ENCODE measurements around the gene KRT85. TPM values are rescaled to one million over a fixed set of nuclear protein-coding genes. Genes with fewer than 3 reads are reported as not detected.

KRT85 gene
- polyA plus RNA-seq, 1 donor (not counting 4 experiments of a cell fraction or from before 2014, with no cell fraction given) = not detected

DNA sequence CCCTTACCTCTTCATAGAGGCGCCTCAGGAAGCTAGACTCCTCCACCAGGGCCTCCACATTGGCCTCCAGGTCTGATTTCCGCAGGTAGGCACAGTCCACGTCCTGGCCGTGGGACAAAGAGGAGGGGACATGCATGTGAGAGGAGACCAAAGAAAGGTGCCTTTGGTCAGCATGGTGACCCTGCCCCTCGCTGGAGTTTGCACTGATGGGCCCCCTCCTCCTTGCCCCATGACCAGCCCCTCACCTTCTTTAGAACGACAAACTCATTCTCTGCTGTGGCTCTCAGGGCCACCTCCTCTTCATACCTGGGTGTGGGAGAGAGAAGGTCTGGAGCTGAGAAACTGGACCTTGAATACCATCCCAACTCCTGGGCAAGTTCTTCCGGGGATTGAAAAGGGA lies 3.2 kb downstream of the KRT85 start:
- no peak overlapping the region for H3K9ac ChIP-seq (ENCODE audit: control insufficient read depth, extremely low read depth, insufficient read depth, low read length)
- H3K4me3 ChIP-seq (ENCODE audit: control insufficient read depth in 2 of 3, extremely low read depth in 1 of 3, insufficient read depth in 2 of 3, low read depth in 1 of 3, low read length in 3 of 3) = no peak overlapping the region
- no peak for FAIRE-seq
- H3K79me2 ChIP-seq (ENCODE audit: control insufficient read depth, insufficient read depth, low read length) = no peaks in the 10 kb centered on the region
- no peak for DNase-seq (ENCODE audit: low read depth, low spot score)
- no peak overlapping the region for H2AFZ ChIP-seq (ENCODE audit: control insufficient read depth, low read length)
- H3K9me3 ChIP-seq (ENCODE audit: control insufficient read depth, low read depth, low read length) = no peaks in the 10 kb centered on the region
- peaks cover 19% of the 10 kb centered on the region for H3K27me3 ChIP-seq (ENCODE audit: control insufficient read depth, extremely low read depth, insufficient read depth, low read length)
- no peaks in the 10 kb centered on the region for H3K9me1 ChIP-seq (ENCODE audit: control insufficient read depth, extremely low read depth, insufficient read depth, low read length)
- no peak overlapping the region for H3K27ac ChIP-seq (ENCODE audit: control insufficient read depth, insufficient read depth, low read length)
- no peaks in the 10 kb centered on the region for H3K4me1 ChIP-seq (ENCODE audit: control insufficient read depth, extremely low read depth, insufficient read depth, low read length)
- H3K36me3 ChIP-seq (ENCODE audit: control insufficient read depth in 2 of 2, extremely low read depth in 1 of 2, insufficient read depth in 2 of 2, low read length in 2 of 2) = no peaks in the 10 kb centered on the region
- TF ChIP-seq, protein P1, sequence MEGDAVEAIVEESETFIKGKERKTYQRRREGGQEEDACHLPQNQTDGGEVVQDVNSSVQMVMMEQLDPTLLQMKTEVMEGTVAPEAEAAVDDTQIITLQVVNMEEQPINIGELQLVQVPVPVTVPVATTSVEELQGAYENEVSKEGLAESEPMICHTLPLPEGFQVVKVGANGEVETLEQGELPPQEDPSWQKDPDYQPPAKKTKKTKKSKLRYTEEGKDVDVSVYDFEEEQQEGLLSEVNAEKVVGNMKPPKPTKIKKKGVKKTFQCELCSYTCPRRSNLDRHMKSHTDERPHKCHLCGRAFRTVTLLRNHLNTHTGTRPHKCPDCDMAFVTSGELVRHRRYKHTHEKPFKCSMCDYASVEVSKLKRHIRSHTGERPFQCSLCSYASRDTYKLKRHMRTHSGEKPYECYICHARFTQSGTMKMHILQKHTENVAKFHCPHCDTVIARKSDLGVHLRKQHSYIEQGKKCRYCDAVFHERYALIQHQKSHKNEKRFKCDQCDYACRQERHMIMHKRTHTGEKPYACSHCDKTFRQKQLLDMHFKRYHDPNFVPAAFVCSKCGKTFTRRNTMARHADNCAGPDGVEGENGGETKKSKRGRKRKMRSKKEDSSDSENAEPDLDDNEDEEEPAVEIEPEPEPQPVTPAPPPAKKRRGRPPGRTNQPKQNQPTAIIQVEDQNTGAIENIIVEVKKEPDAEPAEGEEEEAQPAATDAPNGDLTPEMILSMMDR (optimal IDR thresholded peaks at IDR 0.05 in 1 of 3, IDR thresholded peaks at IDR 0.05 in 1 of 3, conservative IDR thresholded peaks at IDR 0.05 in 1 of 3; ENCODE audit: extremely low read depth in 1 of 3, insufficient read depth in 2 of 3, low read length in 3 of 3) = no peak
- TF ChIP-seq EZH2 (IDR thresholded peaks at IDR 0.05; ENCODE audit: low read length) = no peak
- H4K20me1 ChIP-seq (ENCODE audit: control insufficient read depth, extremely low read depth, insufficient read depth, low read length) = no peaks in the 10 kb centered on the region
- dilution Hi-C loops (cut with MboI; ENCODE audit: extremely low pct_ligation_motif_present, low sequenced_read_pairs) = no loop called here
- no peak overlapping the region for H3K4me2 ChIP-seq (ENCODE audit: control insufficient read depth, extremely low read depth, insufficient read depth, low read depth, low read length)

DNA sequence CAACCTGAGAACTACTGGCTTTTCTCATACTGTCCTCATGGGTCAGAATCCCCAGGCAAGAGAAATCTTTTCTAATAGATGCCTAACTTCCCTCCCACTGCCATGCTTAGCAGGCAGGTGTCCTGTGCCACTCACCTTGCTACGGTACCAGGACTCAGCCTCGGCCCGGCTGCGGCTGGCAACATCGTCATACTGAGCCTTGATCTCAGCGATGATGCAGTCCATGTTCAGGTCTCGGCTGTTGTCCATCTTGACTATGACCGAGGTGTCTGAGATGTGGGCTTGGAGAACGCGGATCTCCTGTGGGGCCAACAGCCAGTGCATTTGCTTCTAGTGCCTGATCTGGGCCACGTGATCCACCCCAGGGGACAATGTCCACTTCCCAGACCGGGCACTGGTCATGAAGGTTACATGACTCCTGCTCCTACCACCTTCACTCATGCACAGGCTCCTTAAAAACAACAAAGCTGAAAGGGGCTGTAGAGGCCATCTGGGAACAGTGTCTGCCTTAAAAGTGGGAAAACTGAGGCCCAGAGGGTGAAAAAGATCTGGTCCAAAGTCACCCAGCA lies 4.1 kb downstream of the KRT85 start:
- Histone ChIP-seq H3K4me3 (ENCODE audit: control insufficient read depth in 2 of 3, extremely low read depth in 1 of 3, insufficient read depth in 2 of 3, low read depth in 1 of 3, low read length in 3 of 3) (no peak overlapping the region), H3K27me3 (ENCODE audit: control insufficient read depth, extremely low read depth, insufficient read depth, low read length) (peaks cover 19% of the 10 kb centered on the region), H3K36me3 (ENCODE audit: control insufficient read depth in 2 of 2, extremely low read depth in 1 of 2, insufficient read depth in 2 of 2, low read length in 2 of 2) (no peaks in the 10 kb centered on the region), H3K9me1 (ENCODE audit: control insufficient read depth, extremely low read depth, insufficient read depth, low read length) (no peaks in the 10 kb centered on the region), H2AFZ (ENCODE audit: control insufficient read depth, low read length) (no peak overlapping the region), H3K27ac (ENCODE audit: control insufficient read depth, insufficient read depth, low read length) (no peak overlapping the region), H3K9me3 (ENCODE audit: control insufficient read depth, low read depth, low read length) (no peaks in the 10 kb centered on the region), H3K9ac (ENCODE audit: control insufficient read depth, extremely low read depth, insufficient read depth, low read length) (no peak overlapping the region), H4K20me1 (ENCODE audit: control insufficient read depth, extremely low read depth, insufficient read depth, low read length) (no peaks in the 10 kb centered on the region), H3K79me2 (ENCODE audit: control insufficient read depth, insufficient read depth, low read length) (no peaks in the 10 kb centered on the region), H3K4me1 (ENCODE audit: control insufficient read depth, extremely low read depth, insufficient read depth, low read length) (no peaks in the 10 kb centered on the region), H3K4me2 (ENCODE audit: control insufficient read depth, extremely low read depth, insufficient read depth, low read depth, low read length) (no peak overlapping the region)
- no peak for FAIRE-seq
- no peak for DNase-seq (ENCODE audit: low read depth, low spot score)
- TF ChIP-seq EZH2 (IDR thresholded peaks at IDR 0.05; ENCODE audit: low read length) = no peak
- TF ChIP-seq, protein P1 (optimal IDR thresholded peaks at IDR 0.05 in 1 of 3, IDR thresholded peaks at IDR 0.05 in 1 of 3, conservative IDR thresholded peaks at IDR 0.05 in 1 of 3; ENCODE audit: extremely low read depth in 1 of 3, insufficient read depth in 2 of 3, low read length in 3 of 3) = no peak
- dilution Hi-C loops (cut with MboI; ENCODE audit: extremely low pct_ligation_motif_present, low sequenced_read_pairs) = no loop called here

Measured in keratinocyte (primary cell).